NCI-H2171 treated with DMSO at 0.1 percent for 48 hours (cell line): Measurements from ENCODE around the gene LCE1D.

Experiments
- DNase-seq: peaks from one replicate; lab custom pipeline; 2025; lab: John Stamatoyannopoulos, UW

Gene LCE1D

GRCh38 chr1:152817309-152817708 is 20.8 kb downstream of the LCE1D start:
- DNase-seq, result no peak

DNA sequence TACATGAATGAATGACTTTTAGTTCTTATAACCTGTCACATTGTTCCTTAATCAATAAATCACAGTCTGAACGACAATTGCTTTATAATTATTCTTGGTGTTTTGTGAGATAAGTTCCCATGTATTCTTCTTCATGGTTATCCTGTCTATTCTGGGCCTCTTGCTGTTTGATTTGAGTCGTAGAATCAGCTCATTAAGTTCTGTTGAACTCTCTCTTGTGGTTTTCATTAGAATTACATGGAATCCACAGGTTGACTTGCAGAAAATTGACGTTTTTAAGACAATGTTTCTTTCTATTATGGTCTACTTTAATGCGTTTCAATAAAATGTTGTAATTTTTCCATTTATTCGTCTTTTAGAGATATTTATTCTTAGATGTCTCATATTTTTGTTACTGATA is 26.8 kb downstream of the LCE1D start:
- no peak for DNase-seq

- DNase-seq, result no peak
Measured at GRCh38 chr1:152824964-152825363, 28.4 kb downstream of the LCE1D start.

GRCh38 chr1:152827173-152827572 is 30.7 kb downstream of the LCE1D start, which contains the start of gene LCE1A:
TSS of gene LCE1A (plus strand) at chr1:152827473. CDS start at chr1:152827473, 0 bp downstream.
- DNase-seq, result no peak

GRCh38 chr1:152836870-152837269 is 40.3 kb downstream of the LCE1D start:
- DNase-seq, result no peak

GRCh38 chr1:152842556-152842955 is 46.0 kb downstream of the LCE1D start, which contains the start of gene LCE6A:
TSS of gene LCE6A (plus strand) at chr1:152842856. CDS start at chr1:152843521, 665 bp downstream.
- DNase-seq, result no peak
